GM21515 (cell line): ENCODE data around the gene OGFRL1.
"Not testable (repeated sequence)": the region's sequence is repeated elsewhere in the genome, so short reads cannot be mapped to it uniquely, and the experiment has no call there.

Experiments used
- ATAC-seq: cut with Tn5 transposase; IDR thresholded peaks from one replicate; pipeline ENCODE4 v1.9.1; 2021; ENCODE audit not compliant: unreplicated experiment

OGFRL1 gene

DNA sequence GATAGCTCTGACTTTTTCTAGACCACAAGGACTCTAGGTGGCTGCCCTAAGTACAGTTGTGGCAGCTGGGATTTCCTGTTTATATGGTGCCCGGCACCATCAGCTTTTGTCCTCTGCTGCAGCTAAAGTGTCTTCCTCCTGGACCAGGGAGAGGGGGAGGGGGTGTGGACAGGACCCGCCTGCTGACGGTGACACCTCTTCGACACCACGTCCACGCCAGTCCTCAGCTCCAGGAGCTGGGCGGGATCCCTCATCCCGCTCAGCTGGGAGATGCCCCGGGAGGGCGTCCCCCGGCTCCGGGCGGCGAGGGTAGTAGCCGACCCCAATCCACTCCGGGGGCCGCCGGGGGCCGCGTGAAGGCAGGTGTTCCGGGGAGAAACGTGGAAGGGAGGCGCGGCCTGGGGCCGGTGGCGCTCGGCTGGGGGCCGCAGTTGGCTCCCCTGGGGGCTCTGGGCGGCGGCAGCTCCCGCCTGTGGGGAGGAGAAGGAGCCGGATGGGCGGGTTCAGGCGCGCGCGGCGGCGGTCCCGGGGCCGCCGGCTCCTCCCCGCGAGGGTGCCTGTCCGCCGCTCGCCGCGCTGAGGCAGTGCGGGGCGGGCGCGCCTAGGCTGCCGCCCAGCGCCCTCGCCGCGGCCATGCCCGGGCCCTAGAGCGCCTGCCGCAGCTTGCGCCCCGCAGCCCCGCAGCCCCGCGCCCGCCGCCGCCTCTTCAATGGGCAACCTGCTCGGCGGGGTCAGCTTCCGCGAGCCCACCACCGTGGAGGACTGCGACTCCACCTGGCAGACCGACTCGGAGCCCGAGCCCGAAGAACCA lies at the start of gene OGFRL1:
Gene OGFRL1 (plus strand): TSS at position 584 of the 811 bp plus-strand sequence. CDS start 126 bp downstream, at position 710.
- ATAC-seq = peak; percentile 89

DNA sequence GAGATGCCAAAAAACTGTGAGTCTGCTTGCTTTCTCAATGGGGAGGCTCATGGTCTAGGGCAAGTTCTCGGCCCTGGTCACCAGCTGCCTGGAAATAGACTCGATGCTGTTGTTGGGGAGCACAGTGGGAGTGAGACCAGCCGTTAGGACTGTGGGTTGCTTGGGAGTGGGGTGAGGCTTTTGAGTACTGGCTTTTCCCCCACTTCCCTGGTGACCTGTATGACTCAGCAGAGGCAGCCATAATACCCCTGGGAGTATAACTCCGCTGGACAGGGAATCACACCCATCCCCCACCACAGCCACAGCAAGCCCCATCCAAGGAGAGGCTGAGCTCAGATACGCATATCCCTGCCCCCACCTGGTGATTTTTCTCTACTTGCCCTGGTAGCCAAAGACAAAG lies 48.9 kb upstream of the OGFRL1 start:
- no peak for ATAC-seq

DNA sequence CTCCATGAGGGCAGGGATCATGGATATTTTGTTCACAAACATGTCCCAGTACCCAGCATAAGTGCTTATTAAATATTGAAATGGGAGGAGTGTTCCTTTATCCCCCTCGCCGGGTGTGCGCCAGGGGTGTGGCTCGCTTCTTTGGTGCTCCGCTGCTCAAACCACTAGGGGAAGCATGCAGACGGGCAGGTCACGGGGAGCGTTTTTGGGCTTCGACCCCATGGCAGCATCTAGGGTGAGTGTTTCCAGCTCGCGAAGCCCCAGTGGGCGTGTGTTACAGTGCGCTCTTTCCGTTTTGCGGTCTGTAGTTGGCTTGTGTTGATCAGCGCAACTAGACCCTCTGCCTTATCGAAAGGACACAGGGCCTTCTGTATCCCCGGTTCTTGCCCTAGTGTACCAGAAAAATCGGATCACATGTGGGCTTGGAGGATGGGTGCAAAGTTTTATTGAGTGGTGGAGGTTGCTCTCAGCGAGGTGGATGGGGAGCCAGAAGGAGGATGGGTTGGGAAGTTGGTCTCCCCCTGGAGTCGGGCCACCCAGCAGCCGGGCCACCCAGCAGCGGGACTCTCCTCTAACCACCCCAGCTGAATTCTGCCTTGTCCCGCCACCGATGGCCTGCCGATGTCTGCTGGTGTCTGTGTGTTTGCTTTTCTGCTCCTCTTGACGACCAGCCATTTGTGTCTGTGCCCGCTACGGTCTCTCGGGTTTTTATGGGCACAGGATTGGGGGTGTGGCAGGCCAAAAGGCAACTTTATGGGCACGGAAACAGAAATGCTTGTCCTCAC lies 43.2 kb upstream of the OGFRL1 start:
- ATAC-seq = no peak

DNA sequence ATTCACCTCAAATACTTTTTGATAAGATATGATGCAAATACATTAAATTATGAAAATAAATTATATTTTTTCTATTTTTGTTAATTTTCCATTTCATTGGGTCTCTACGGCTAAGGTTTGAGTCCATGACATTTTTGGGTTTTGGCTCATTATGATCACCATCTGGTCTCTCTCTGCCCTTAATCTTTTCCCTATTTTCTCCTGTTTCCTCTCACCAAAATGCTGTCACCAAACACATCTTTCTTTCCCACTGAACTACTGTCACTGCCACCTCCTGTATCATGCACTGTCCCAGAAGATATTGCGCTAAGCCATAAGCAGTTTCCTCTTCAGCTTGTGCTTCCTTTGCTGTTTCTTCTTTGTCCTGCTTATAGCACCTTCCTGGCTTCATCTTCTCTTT lies 42.0 kb upstream of the OGFRL1 start:
- ATAC-seq = no peak

DNA sequence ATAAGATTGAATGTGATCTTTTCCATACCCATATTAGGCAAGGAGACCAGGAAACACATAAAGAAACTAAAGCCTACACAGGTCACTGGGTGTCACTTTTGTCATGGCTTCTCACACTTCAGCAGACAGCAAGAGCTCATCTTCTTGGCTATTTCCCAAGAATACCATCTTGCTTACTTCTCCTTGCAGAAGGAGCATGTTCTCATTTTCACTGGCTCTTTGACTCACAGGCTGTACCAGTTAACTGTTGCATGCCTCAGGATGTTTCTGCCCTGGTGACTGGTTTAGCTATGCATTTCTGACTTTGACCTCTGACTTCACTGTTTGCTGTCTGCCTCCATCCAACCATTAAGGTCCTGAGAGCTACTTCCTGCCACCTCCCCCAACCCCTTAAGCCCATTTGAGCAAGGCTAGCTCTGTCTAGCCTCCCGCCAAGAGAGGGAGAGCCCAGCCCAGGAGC lies 40.3 kb upstream of the OGFRL1 start:
- peak; percentile 63 for ATAC-seq

DNA sequence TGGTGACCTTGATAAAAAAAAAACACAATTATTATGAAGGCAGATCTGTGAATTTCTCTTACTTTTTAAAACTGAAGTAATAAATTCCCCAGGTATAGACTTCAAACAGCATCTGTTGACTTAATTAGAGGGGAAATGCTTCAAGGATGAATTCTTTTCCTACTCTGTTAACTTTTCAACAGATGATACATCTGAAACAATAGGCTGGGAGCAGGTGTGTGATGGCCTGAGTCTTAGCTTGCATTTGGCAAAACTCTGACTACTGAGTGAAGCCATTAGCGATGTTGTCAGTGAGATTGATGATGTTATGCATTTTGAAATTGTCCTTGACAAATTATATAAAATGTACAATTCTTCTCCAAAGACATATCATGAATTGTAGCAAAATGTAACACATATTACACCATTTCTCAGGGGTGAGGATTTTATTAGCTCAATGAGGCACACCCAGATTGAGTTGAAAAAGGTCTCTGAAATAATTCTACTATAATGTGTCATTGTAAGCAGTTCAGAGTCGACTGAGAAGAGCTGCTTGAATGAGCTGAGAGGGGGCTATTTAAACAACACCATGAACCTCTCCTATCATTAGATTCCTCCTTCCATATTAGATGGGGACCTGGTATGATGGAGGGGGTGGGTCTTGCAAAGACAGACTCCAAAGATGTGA lies 39.6 kb upstream of the OGFRL1 start:
- no peak for ATAC-seq

DNA sequence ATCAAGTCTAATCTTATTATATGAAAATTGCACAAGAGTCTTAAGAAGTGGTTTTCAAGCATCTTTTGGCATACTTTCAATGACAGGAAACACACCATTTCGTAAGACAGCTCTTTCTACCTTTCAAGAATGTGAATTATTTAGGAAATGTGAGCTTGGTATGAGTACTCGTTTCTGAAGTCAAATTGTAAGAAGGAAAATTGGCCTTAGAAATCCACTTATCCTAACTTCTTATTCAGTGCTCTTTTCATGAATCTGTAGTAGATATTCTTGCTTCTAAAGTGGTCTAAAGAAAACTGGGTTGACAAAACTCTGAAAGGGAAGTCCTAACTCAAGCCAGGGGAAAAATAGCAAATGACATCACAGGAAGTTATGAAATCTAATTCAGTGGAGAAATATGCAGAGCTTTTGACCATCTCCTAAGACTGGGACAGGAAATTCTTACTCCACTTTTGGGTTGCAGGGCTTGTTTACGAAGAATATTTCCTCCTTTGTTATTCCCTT lies 38.5 kb upstream of the OGFRL1 start:
- no peak for ATAC-seq

DNA sequence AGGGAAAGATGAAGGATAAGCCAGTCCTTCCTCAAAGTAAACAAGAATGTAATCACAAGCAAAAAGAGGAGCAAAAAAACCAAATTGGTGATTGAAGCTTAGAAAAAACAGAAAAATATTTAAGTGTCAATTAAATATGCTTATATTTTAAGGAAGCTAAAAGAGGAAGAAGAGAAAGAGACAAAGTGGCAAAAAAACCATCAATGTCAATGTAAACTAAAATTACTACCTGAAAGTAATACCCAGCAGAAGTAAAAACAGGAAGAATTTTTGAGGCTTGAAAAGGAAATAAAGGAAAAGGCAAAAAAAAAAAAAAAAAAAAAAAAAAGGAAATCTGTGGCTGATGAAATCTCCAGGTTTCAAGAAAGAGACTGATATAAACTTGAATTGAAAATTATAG lies 36.2 kb upstream of the OGFRL1 start:
- ATAC-seq = no peak

DNA sequence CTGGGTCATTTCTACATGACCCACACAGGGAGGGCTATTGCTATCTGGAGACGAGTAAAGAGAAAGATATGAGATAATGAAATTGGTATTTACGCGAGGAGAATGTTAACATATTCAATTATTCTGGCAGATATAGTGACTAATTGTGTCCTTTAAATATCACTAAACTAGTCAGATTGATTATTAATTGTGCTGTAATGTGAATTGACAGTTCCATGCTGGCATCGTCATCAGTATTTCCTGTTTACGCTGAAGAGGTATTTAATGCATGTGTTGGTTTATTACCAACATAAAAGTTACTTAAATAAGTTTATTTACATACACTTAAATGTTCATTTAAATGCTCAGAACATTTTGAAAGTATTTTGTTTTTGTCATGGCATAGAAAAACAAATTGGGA lies 35.7 kb upstream of the OGFRL1 start:
- no peak for ATAC-seq

DNA sequence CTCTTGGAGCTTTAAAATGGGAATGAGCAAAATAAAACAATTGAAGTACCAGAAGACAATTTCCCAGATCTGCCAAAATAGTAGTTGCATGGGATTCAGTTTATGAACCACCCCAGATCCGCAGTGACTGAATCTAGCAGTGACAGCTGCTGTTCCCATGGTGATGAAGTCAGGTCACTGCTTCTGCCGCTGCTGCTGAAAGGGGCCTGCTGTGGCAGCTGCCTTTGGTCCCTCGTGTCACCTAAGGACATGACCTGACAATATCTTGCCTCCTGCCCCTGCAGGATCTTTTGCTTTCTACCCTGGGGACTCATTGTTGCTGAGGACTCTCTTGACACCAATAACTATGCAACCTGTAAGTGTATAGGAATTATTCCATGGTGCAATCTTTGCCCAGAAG lies 34.3 kb upstream of the OGFRL1 start:
- ATAC-seq = no peak

DNA sequence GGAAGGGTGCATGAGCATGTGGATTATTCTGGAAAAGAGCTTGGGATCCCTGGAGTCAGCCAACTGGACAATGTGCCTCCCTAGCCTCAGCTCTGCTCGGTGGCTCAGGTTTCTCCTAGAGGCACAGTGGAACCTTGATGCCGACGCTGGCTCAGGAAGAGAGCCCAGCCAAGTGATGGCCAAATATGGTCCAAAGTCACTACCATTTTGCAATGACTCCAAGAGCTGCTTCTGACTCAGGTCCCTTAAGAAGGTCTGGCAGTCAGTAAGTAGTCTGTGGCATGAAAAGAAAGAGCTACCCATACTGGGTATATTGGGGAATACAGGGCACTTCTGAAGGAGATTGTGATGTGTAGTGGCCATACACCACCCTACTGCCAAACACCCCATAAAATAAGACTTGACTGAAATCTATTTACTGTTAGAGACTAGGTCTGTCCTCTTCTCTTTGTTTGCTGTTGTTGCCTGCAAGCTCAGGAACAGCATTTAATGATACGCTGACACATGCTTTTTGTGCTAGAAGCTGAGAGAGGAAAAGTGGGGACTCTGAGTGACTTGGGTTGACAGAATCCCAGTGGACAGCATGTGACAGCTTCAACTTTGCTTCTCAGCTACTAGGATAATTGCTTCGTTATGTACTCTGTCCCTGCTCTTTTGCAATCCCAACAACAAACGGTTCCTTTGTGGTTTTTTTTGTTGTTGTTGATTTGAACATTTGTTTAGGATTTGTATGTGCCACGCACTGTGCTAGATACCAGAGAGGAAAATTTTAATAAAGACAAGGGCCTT lies 30.3 kb upstream of the OGFRL1 start:
- no peak for ATAC-seq

DNA sequence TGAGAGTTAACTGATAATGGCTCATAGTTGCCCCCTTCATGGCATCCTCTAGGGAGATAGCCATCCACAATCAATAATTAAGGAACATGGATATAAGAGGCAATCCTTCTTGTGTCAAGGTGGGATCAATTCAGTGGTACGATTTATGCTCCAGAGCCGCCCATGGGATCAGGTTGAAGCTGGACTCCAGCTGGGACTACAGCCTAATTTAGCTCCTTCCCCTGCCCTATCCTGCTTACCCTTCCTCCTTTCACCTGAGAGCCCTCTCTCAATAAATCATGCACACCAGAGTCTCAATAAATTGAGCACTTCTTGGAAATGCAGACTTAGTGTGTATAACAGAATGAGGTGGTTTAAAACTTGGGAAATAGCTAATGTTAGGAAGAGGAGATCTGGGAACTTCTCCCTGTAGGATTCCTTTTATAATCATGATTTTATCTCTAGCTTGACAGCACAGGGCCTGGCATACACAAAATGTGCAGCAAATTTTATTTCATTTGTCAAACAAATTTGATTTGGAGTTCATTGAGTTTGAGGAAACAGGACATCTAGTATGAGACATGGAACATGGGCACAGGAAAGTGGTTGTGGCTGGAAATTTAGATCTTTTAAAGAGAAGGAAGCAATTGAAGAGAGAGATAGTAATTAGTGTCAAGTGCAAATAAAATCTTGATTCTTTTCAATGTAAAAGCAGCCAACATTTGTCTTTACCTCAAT lies 28.6 kb upstream of the OGFRL1 start:
- ATAC-seq = no peak

DNA sequence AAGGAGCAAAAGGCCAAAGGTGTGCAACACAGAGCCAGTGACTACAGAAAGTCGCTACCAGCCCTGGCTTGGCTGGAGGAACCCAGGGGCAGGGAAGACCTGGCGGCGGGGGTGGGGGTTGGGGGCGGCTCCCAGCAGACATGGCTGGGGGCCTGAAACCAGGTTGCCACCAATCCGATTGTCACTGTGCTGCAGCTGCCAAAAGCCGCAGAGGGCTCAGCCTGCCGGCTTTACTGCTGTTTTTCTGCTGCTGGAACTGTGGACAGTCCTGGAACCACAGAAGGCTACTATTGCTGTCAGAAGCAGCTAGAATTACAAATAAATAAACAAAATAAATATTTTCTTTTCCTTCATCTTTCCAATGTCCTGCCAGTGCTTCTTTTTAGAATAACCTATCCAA lies 25.7 kb upstream of the OGFRL1 start:
- ATAC-seq = no peak

DNA sequence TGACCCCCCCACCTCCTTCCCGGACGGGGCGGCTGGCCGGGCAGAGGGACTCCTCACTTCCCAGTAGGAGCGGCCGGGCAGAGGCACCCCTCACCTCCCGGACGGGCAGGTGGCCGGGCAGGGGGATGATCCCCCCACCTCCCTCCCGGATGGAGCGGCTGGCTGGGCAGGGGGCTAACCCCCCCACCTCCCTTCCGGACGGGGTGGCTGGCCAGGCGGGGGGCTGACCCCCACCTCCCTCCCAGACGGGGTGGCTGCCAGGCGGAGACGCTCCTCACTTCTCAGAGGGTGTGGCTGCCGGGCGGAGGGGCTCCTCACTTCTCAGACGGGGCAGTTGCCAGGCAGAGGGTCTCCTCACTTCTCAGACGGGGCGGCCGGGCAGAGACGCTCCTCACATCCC lies 22.2 kb upstream of the OGFRL1 start:
- not testable (repeated sequence) for ATAC-seq

DNA sequence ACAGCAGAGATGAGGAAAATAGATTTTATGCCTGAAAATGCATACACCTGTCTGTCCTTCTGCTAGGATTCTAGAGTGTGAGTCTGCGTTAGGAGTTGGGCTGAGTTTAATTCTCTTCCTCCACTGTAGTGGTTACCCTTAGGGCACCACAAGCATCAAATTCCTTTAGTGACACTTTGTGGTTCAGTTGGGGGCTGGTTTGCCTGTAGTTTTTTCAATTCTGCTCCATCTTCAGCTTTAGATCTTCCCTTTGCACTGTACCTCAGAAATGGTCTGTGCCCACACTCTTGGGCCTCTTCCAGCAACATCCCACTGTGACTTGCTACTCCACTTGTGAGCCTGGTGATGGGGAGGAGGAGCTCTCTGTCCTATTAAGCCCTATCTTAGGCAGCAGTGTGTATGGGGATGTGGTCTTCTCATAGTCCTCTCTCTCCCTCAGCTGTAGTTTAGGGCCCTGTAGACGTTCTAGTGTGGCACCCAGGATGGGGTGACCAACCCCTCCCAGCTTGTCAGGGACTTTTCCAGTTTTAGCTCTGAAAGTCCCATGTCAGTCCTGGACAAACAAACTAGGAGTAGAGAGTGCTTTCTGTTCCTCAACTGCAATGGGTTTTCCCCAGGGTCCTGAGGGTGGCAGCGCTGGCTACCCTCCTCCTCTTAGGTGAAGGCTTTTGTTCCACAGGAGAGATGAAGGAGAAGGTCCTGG lies 19.7 kb upstream of the OGFRL1 start:
- ATAC-seq = no peak

DNA sequence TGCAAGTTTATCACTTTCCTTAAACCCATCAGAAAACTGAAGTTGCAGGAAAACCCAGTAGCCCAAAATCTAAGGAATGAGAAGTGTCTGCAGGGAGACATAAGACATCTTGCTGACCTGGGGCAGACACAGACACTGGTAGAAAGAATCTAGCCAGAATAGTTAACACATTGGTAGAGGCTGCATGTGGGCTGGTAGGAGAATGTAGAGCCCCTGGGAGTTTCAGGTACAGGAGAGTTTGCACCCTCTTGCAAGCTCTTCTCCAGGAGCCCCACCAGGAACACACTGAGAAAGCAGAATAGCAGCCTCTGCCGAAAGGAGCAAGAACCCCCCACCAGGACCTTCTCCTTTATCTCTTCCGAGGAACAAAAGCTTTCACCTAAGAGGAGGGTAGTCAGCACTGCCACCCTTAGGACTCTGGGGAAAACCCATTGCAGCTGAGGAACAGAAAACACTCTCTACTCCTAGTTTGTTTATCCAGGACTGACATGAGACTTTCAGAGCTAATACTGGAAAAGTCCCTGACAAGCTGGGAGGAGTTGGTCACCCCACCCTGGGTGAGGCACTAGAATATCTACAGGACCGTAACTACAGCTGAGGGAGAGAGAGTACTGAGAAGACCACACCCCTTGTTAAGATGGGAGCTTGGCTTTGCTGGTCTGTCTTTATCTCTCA lies 10.5 kb upstream of the OGFRL1 start:
- no peak for ATAC-seq

DNA sequence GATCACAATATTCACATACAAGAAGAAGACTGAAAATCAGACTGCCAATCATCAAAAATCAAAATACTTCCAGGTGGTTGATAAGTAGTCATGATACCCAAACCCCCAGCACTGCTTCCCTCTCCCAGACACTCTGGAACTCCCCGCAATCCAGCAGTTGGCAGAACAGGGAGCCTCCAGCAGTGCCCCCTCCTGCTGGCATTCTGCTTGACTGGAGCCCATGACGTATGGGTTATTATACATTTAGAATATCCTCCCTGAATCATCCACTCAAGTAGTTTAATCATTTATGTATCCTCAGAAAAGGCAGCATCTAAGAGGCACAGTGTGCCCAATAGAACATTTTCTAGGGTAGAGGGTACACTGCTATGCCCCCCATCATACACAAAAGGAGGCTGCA lies 9.3 kb upstream of the OGFRL1 start:
- no peak for ATAC-seq

DNA sequence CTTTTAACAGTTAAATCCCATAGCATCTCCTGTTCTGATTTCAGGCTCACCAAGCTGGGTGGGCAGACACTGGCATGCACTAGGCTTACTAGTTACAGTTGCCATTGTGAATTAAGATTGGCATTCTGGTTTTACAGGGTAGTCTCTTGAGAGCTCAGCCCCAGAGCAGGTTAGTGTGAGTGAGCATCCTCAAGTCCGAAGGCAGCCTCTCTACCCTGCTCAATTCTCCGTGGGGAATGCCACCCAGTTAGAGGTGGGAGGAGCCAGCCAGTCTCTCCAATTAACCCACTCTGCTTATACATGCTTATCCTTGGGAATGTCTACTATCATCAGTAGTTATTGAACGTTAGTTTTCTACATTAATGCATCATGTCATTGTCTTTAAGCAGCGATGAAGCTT lies 8.9 kb upstream of the OGFRL1 start:
- ATAC-seq = no peak

DNA sequence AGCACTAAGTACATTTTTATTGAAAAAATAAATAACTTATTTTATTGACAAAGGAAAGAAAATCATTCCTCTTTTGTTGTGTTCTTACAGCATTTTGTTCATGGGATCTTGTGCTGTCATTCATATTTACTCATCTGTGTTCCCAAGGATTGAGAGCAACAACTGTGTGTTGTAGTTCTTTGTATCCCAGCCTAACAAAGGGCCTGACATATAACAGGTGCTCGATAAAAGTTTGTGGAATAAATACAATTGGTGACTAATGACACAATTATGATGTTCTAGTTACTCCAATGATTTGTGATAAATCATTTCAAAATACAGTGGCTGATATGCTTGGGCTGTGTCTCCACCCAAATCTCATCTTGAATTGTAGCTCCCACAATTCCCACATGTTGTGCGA lies 7.9 kb upstream of the OGFRL1 start:
- ATAC-seq = no peak
